M059J (cell line): ENCODE results near the gene EBP. TPM values are rescaled to one million over a fixed set of nuclear protein-coding genes. Genes with fewer than 3 reads are reported as not detected.
"Not testable (repeated sequence)": the region's sequence is repeated elsewhere in the genome, so short reads cannot be mapped to it uniquely, and the experiment has no call there.

Experiments used
- DNase-seq: peaks from one replicate; pipeline ENCODE4 v3.0.0-alpha.2; 2012; ENCODE audit warnings: low read depth
- total RNA-seq: library from RNA; depleted of rRNA; stranded (reverse); fragments of >200 nt; shearing (Covaris generic); gene quantifications from 2 replicates; pipeline ENCODE4 v1.2.3, GENCODE V29; 2014

The EBP gene
- total RNA-seq, 1 experiment from 2014 or later = 277 TPM

DNA sequence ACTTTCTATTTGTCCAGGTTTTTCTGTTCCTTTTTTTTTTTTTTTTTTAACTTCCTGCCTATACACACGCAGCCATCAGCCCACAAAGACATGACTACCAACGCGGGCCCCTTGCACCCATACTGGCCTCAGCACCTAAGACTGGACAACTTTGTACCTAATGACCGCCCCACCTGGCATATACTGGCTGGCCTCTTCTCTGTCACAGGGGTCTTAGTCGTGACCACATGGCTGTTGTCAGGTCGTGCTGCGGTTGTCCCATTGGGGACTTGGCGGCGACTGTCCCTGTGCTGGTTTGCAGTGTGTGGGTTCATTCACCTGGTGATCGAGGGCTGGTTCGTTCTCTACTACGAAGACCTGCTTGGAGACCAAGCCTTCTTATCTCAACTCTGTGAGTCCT lies 2.1 kb downstream of the EBP start:
- no peak for DNase-seq

DNA sequence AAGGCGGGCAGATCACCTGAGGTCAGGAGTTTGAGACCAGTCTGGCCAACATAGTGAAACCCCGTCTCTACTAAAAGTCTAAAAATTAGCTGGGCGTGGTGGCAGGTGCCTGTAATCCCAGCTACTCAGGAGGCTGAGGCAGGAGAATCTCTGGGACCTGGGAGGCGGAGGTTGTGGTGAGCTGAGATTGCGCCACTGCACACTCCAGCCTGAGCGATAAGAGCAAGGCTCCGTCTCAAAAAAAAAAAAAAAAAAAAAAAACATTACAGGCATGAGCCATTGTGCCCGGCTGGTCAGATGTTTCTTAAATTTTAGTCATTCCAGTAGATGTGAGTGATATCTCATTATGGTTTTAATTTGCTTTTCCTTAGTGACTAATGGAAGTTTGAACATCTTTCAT lies 4.2 kb downstream of the EBP start:
- DNase-seq = not testable (repeated sequence)

DNA sequence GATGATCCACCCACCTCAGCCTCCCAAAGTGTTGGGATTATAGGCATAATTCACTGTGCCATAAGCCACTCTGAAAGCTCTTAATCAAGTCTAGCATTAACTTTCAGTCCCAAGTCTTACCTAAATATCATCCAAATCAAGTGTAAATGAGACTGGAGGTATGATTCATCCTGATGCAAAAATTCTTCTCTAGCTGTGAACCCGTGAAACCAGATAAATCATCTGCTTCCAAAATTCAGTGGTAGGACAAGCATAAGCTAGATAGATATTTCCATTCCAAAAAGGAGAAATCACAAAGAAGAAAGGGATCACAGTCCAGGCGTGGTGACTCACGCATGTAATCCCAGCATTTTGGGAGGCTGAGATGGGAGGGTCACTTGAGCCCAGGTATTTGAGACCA lies 9.1 kb downstream of the EBP start:
- peak; percentile 56 for DNase-seq

DNA sequence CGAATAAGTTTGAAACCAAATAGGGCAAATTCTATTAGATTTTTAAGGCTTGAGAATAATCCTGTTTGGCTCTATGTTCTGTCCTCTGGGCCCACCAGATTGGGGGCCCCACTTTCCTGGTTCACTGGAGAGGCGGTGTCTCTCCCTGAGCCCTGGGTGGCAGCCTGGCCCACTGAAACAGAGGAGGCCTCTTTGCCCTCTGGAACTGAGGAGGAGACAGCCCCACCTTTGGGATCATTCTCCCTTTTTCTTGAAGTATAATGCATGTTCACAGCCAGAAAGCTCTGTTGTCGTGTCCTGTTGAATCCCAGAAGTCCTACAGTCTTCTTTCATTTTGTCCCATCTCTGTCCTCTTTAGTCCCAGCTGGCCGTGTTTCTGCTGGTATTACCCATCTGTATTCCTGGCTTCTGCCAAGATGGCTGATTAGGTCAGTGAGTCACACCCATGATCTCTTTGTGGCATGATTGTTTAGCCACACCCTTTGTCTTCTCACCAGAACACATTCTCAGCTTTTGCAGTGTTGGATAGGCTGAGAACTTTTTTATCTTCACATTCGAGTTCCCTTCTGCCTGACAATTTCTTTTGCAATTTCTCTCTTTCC lies 9.9 kb downstream of the EBP start:
- DNase-seq = peak; percentile 88

DNA sequence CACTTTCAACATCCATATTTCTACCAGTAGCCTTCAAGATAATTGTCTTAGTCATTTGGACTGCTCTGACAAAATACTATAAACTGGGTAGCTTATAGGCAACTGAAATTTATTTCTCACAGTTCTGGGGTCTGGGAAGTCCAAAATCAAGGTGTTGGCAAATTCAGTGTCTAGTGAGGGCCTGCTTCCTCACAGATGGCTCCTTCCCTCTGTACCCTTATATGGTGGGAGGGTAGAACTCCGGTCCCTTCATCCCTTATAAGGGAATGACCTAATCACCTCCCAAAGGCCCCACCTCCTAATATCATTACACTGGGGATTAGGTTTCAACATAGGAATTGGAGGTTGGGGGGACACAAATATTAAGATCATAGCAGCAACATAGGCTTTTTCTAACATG lies 10.6 kb downstream of the EBP start:
- DNase-seq = no peak

DNA sequence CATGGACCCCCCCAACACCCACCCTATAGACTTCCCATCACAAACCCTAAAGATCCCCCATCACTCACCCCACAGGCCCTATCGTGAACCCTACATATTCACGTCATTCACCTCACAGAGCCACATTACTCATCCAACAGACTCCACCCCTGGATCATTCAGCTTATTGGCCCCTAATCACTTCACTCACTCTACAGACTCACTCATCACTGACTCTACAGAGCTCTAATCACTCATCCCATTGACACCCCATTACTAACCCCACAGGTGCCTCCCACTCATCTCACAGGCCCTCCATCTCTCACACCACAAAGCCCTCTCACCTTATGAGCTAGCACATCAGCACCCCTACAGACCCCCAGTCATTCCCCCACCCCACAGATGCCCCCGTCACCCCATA lies 11.6 kb downstream of the EBP start:
- no peak for DNase-seq

DNA sequence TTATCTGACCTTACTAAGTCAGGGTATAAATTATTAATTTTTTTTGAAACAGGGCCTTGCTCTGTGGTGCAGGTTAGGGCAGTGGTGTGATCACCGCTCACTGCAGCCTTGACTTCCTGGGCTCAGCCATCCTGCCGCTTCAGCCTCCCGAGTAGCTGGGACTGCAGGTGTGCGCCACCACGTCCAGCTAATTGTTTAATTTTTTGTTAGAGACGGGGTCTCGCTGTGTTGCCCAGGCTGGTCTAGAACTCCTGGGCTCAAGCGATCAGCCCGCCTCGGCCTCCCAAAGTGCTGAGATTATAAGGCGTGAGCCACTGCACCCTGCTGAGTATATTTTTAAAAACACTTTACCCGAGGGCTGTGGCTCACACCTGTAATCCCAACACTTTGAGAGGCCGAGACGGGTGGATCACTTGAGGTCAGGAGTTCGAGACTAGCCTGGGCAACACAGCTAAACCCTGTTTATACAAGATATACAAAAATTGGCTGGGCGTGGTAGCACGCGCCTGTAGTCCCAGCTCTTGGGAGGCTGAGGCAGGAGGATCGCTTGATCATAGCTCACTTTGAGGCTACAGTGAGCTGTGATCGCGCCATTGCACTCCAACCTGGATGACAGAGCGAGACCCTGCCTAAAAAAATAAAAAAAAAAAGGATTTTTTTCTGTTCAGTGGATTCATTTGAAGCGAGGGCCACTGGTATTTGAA lies 17.2 kb downstream of the EBP start:
- no peak for DNase-seq

DNA sequence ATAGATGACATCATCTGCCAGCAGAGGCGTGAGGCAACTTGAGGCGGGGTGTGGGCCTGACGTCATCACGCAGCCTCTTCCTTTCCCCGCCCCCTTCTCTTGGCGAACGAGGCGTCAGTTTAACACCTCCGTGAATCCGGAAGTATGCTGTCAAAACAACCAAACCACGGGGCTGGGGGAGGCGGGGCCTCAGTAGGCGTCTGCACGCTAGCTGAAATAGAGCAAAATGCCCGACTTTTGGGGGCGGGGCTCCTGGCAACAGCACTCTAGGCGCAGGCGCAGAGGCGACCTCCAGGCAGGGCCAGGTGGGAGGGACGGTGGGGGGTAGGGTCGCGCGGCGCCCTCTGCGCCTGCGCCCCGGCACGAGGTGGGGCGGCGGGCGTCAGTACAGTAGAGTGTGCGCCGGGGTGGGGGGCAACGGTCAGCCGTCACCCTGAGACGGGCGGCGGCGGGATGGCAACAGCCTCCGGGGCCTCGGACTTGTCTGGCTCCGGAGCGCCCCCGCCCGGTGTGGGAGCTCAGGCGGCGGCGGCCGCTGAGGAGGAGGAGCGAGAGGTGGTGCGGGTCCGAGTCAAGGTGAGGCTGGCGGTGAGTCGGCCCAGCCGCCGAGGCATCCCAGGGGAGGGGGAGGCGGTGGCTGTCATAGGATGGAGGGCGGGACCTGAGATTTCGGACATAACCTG lies 17.9 kb downstream of the EBP start, which contains the start of gene TBC1D25:
TSS of gene TBC1D25 (plus strand) at position 370 of the 683 bp plus-strand sequence. CDS start at position 454, 84 bp downstream.
- peak; percentile 97 for DNase-seq

DNA sequence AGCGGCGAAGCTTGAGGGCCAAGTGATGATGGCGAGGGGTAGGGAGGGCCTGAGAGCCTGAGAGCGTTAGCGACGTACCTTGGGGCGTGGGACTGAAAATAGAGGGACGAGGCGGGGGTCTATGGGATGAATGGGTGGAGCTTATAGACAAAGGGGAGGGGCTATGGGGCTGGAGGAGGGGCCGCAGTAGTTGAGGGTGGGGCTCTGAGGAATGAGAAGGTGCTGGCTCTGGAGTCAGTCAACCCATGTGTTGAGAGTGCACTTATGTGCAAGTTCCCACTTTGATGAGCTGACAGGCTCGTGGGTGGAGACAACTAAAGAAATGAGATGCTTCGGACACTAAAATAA lies 18.4 kb downstream of the EBP start:
- DNase-seq = no peak

DNA sequence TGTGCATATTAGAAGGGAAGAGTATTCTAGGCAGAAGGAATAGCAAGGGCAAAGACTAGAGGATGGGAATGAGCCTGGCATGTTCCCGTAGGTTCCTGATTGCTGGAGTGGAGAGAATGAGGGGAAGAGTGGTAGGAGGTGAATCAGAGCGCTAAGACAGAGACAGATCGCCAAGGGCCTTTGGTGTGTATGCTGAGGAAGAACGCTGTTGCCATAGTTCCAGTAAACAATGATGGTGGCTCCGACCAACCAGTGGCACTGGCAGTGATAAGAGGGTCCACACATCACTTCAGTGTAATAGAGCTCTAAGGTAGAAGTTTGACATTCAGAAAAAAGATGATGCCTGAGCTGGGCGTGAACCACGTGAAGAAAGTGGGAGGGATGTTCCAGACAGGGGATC lies 18.9 kb downstream of the EBP start:
- DNase-seq = no peak

DNA sequence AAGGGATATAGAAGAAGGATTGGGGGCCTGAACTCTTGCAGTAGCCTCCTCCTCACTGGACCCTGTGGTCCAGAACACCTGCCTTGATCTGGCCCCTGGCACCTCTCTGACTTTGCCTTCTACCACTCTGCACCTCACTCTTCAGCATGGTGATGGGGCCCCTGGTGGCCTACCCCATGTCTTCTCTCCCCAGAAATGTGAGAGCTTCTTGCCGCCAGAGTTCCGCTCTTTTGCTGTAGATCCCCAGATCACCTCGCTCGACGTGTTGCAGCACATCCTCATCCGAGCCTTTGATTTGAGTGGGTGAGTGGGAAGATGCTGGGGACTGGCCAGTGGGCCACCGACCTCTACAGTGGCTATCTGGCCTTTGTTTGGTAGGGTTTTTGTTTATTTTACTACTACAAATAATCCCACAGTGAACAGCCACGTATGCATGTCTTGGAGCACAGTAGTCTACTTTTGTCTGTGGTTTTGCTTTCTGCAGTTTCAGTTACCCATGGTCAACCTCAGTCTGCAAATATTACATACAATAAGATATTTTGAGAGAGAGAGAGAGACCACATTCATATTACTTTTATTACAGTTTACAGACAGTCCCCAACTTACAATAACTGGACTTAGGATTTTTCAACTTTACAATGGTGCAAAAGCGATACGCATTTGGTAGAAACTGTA lies 19.7 kb downstream of the EBP start:
- no peak for DNase-seq

DNA sequence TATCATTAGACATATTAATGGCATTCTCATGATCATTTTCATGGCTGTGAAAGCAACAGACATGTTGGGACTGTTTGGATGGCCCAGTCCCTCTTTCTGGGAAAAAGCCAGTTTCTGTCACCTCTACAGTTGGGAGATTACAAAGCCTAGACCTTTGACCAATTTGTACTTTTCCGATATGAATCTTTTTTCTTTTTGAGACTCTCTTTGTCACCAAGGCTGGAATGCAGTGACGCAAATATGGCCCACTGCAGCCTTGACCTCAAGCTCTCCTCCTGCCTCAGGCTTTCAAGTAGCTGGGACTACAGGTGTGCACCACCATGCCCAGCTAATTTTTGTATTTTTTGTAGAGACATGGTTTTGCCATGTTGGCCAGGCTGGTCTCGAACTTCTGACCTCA lies 27.3 kb downstream of the EBP start:
- no peak for DNase-seq

DNA sequence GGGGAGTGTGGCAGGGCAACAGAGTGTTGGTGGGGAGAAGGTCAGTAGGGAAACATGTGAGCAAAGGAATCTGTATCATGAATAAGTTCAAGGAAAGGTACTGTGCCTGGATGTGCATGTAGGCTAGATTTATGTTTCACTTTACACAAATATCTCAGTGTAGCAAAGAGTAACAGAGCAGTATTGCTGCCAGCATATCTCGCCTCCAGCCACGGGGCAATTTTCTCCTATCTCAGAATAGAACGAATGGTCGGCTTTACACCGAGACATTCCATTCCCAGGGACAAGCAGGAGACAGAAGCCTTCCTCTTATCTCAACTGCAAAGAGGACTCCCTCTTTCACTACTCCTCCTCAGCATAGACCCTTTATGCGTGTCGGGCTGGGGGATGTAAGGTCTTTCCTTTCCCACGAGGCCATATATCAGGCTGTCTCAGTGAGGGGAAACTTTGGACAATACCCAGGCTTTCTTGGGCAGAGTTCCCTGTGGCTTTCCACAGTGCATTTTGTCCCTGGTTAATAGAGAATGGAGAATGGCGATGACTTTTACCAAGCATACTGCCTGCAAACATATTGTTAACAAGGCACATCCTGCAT lies 34.2 kb downstream of the EBP start:
- not testable (repeated sequence) for DNase-seq

DNA sequence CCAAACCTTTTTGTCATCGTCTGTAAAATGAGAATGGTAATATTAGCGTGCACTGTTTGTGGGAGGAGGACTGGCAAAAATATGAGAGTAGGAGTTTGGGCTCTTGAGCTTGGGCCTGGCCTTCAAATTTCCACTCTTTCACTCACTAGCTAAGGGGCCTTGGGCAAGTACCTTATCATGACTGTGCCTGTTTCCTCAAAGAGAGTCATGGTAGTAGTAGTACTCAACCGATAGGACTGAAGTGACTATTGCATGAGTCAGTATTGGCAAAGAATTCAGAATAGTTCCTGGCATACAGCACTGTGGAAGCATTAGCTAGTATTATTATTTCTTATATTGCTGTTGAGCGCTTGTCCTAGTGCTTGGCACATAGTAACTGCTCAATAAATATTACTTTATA lies 36.7 kb downstream of the EBP start:
- DNase-seq = peak; percentile 80

DNA sequence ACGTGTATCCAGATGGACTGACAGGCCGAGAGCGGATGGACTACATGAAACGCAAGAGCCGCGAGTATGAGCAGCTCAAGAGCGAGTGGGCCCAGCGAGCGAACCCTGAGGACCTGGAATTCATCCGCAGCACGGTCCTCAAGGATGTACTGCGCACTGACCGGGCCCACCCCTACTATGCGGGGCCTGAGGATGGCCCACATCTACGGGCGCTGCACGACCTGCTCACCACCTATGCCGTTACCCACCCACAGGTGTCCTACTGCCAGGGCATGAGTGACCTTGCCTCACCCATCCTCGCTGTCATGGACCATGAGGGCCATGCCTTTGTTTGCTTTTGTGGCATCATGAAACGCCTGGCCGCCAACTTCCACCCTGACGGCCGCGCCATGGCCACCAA lies 38.0 kb downstream of the EBP start:
- DNase-seq = no peak

DNA sequence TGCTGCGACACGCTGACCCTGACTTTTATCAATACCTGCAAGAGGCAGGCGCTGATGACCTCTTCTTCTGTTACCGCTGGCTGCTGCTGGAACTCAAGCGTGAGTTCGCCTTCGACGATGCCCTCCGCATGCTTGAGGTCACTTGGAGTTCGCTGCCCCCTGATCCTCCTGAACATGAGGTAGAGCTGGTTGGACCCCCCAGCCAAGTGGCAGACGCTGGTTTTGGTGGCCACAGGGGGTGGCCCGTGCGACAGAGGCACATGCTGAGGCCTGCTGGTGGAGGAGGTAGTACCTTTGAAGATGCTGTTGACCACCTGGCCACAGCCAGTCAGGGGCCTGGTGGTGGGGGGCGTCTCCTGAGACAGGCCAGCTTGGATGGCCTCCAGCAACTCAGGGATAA lies 38.4 kb downstream of the EBP start:
- no peak for DNase-seq

DNA sequence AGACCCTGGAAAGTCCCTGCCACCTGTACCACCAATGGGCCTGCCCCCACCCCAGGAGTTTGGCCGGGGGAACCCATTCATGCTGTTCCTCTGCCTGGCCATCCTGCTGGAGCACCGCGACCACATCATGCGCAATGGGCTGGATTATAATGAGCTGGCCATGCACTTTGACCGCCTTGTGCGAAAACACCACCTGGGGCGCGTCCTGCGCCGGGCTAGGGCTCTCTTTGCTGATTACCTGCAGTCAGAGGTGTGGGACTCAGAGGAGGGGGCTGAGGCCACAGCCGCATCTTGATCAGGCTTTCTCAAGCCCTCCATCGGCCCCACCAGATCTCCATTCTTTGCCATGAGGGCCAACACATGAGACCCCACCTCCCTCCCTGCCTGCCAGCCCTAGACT lies 39.1 kb downstream of the EBP start:
- no peak for DNase-seq

DNA sequence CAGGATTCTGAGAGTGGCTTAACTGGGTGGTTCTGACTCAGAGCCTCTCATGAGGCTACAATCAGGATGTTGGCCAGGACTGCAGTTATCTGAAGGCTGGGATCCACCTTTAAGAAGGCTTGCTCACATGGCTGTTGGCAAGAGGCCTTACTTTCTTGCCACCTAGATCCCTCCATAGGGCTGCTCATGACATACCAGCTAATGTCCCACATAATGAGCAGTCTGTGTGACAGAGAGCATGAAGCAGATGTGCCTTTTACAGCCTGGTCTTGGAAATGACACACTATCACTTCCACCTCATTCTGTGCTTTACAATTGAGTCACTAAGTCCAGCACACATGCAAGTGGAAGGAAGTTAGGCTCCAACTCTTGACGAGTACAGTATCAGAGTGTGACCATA lies 48.4 kb downstream of the EBP start:
- peak; percentile 41 for DNase-seq

DNA sequence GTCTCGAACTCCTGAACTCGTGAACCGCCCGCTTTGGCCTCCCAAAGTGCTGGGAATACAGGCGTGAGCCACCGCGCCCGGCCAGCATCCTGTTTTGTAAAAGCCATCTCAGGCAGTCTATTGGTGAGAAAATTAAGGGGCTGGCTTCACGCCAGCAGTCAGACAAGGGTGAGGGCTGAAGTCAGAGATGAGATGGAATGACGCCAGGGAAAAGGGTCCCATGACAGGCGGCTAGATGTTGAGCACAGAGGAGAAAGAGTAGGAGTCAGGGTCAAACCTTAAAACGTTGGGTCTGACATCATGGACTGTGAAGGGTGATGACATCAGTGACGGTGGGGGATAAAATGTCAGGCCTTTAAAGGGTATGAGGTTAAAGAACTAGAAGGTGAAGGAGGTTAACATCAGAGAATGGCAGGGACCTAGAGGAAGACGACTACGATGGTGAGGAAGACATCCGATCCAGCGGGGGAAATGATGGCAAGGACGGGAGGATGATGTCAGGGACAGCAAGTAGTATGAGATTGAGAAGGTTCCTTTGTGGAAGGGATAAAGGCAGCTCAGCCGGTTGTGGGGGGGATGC lies 52.2 kb downstream of the EBP start:
- no peak for DNase-seq

DNA sequence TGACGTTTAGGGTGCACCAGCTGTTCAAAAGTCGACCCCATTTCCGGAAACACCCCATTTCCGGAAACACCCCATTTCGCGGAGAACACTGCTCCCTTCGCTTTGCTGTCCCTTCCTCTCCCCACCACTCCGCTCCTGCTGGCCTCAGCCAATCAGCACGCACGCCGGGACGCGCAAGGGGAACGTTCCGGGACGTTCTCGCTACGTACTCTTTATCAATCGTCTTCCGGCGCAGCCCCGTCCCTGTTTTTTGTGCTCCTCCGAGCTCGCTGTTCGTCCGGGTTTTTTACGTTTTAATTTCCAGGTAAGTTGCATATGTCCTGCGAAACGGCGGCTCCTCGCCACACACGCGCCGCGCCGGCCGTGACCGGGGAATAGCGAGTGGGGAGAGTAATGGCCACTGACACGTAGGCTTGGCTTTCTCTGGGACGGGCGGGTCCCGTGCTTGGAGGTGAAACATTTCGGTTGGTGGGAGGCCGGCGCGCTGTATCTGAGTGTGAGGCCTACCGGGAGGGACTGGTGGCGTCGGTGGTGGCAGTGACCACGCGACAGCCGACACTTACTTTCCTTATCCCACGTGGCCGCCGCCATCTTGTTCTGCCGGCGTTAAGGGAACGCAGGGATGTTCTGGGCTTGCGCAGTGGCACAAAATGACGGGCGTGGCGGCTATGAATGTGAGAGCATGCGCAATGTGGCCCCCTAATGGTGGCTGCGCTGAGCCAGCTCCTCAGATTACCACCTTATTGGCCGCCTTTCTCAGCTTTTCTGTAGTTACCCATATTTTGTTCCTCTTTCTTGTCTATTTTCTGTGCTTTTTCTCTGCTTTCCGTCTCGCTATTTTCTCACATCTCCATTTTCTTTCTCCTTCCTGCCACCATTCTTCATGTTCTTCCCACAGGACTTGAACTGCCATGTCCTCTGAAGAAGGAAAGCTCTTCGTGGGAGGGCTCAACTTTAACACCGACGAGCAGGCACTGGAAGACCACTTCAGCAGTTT lies 53.0 kb downstream of the EBP start, which contains the start of gene RBM3:
TSS of gene RBM3 (plus strand) at position 215 of the 997 bp plus-strand sequence. CDS start at position 912, 697 bp downstream.
- peak; percentile 94 for DNase-seq
